ENCODE results near the gene AJM1.

AJM1 gene

DNA sequence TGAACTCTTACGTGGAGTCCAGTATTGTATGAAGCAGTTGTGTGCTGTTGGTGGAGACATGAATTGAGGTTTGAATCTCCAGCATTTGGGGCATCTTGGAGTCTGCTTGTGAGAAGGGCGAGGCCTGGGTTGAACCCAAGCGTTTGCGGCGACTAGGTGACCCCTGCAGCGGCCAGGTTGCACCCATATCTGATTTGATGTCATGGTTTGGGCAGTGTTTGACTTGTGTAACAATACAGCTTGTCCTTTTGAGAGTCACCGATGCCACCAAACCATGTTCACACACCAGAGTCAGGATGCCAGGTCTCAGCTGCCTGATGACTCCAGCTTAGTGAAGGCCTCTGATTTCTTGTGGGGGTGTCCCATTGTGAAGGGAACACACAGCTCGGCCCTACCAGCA, 46.2 kb downstream of the AJM1 start:
- H3K9me3 Mint-ChIP-seq, result no peaks in the 10 kb centered on the region
- intact Hi-C loops (cut with micrococcal nuclease), result no loop called here
- no peaks in the 10 kb centered on the region for H3K27me3 Mint-ChIP-seq
- H3K27ac Mint-ChIP-seq, result no peak overlapping the region
- peaks cover 37% of the 10 kb centered on the region for H3K36me3 Mint-ChIP-seq (ENCODE audit: low read depth)
- H3K4me1 Mint-ChIP-seq (ENCODE audit: low read depth), result peaks cover 23% of the 10 kb centered on the region
- no peak overlapping the region for H3K4me3 Mint-ChIP-seq

DNA sequence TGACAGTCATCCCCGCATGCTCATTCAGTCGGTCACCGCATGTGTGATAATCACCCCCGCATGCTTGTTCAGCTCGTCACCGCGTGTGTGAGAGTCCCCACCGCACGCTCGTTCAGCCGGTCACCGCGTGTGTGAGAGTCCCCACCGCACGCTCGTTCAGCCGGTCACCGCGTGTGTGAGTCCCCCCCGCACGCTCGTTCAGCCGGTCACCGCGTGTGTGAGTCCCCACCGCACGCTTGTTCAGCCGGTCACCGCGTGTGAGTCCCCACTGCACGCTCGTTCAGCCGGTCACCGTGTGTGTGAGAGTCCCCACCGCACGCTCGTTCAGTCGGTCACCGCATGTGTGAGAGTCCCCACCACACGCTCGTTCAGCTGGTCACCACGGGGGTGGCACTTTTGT, 47.6 kb downstream of the AJM1 start:
- no peak overlapping the region for H3K4me3 Mint-ChIP-seq
- H3K27ac Mint-ChIP-seq, result no peak overlapping the region
- peaks cover 48% of the 10 kb centered on the region for H3K36me3 Mint-ChIP-seq (ENCODE audit: low read depth)
- H3K9me3 Mint-ChIP-seq, result no peaks in the 10 kb centered on the region
- intact Hi-C loops (cut with micrococcal nuclease), result no loop called here
- H3K27me3 Mint-ChIP-seq, result no peaks in the 10 kb centered on the region
- peaks cover 21% of the 10 kb centered on the region for H3K4me1 Mint-ChIP-seq (ENCODE audit: low read depth)

DNA sequence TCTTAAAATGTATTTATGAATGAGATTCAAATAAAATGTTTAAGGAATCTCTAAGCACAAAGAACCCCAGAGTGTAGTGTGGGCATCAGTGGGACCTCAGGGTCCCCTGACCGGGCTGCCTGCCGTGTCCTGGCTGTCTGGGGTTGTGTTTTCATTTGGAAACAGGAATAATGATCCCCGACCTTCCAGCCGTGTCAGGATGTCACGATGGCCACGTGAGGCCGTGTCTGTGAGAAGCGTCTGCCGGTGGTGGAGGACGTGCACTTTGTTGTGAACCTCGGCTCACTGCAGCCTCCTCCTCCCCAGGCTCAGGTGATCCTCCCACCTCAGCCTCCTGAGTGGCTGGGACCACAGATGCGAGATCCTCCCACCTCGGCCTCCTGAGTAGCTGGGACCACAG, 48.4 kb downstream of the AJM1 start:
- Mint-ChIP-seq H3K4me1 (ENCODE audit: low read depth) (peaks cover 17% of the 10 kb centered on the region), H3K9me3 (no peaks in the 10 kb centered on the region), H3K27ac (no peak overlapping the region), H3K36me3 (ENCODE audit: low read depth) (peaks cover 54% of the 10 kb centered on the region), H3K27me3 (no peaks in the 10 kb centered on the region), H3K4me3 (no peak overlapping the region)
- intact Hi-C loops (cut with micrococcal nuclease), result no loop called here
